Fibroblast of lung (primary cell): ENCODE measurements around the gene DCD. TPM values are rescaled to one million over a fixed set of nuclear protein-coding genes. Genes with fewer than 3 reads are reported as not detected.

Experiments
- DNase-seq, 2 donors: peaks; one replicate each; pipeline versions ENCODE4 v3.0.0 to v3.0.0-alpha.2; 2010; ENCODE audit warnings: low read depth in 2 of 2
- H2AFZ ChIP-seq: 2 replicates; pipeline ENCODE4 v1.5.1; 2012; ENCODE audit warnings: low read length, control low read depth, inconsistent platforms
- H3K27ac ChIP-seq: 2 replicates; pipeline ENCODE4 v1.5.1; 2011; ENCODE audit warnings: low read length, control low read depth; ENCODE audit not compliant: insufficient read depth
- H3K27me3 ChIP-seq: 2 replicates; pipeline ENCODE4 v1.5.1; 2011; ENCODE audit warnings: mild to moderate bottlenecking, low read length; ENCODE audit not compliant: control insufficient read depth, insufficient read depth
- H3K36me3 ChIP-seq: 2 replicates; pipeline ENCODE4 v1.5.1; 2011; ENCODE audit warnings: low read length; ENCODE audit not compliant: control insufficient read depth, insufficient read depth
- H3K4me1 ChIP-seq: 2 replicates; pipeline ENCODE4 v1.5.1; 2011; ENCODE audit warnings: low read length; ENCODE audit not compliant: control insufficient read depth, insufficient read depth; ENCODE audit errors: extremely low read depth
- H3K4me2 ChIP-seq: 2 replicates; pipeline ENCODE4 v1.5.1; 2011; ENCODE audit warnings: low read length, control low read depth; ENCODE audit not compliant: insufficient read depth; ENCODE audit errors: extremely low read depth
- H3K4me3 ChIP-seq, 4 experiments: fragments of 200-600 bp in 1 of 4; sonication (generic) in 1 of 4; replicated peaks in 1 of 4; 2 replicates each; pipeline ENCODE4 v1.5.1; 2011 to 2016; ENCODE audit warnings: low read length in 4 of 4, low read depth in 3 of 4, mild to moderate bottlenecking in 3 of 4, control low read depth in 2 of 4, inconsistent platforms in 1 of 4, mixed read lengths in 1 of 4; ENCODE audit not compliant: insufficient read depth in 1 of 4; ENCODE audit errors: control extremely low read depth in 1 of 4
- H3K79me2 ChIP-seq: 2 replicates; pipeline ENCODE4 v1.5.1; 2012; ENCODE audit warnings: mild to moderate bottlenecking, low read length, inconsistent platforms; ENCODE audit not compliant: control insufficient read depth, insufficient read depth
- H3K9ac ChIP-seq: 2 replicates; pipeline ENCODE4 v1.5.1; 2011; ENCODE audit warnings: mild to moderate bottlenecking, low read length, control low read depth; ENCODE audit not compliant: insufficient read depth
- H3K9me3 ChIP-seq: 2 replicates; pipeline ENCODE4 v1.5.1; 2012; ENCODE audit warnings: low read depth, low read length; ENCODE audit not compliant: control insufficient read depth, insufficient read depth
- H4K20me1 ChIP-seq: 2 replicates; pipeline ENCODE4 v1.5.1; 2011; ENCODE audit warnings: low read length; ENCODE audit not compliant: control insufficient read depth, insufficient read depth; ENCODE audit errors: extremely low read depth
- EZH2 ChIP-seq: IDR thresholded peaks from 2 replicates; pipeline ENCODE4 v1.5.1; 2012; ENCODE audit warnings: low read length, control low read depth, mild to moderate bottlenecking; ENCODE audit errors: missing control alignments
- polyA plus RNA-seq, 2 donors: library from polyadenylated mRNA; depleted of rRNA in 1 of 2; stranded (reverse) in 1 of 2; unstranded in 1 of 2; fragments of >200 nt; gene quantifications; 2 replicates each; pipeline ENCODE4 v1.2.1, GENCODE V29; 2011 to 2012; ENCODE audit warnings: missing spikeins in 1 of 2
- total RNA-seq: library from RNA; depleted of rRNA; stranded (reverse); fragments of >200 nt; gene quantifications from 2 replicates; pipeline ENCODE4 v1.2.1, GENCODE V29; 2014
- TF ChIP-seq, protein P1 (sequence below), 2 donors: IDR thresholded peaks in 1 of 2; conservative IDR thresholded peaks in 1 of 2; 1 replicate in 1 of 2; 2 replicates in 1 of 2; pipeline ENCODE4 v1.5.1; 2011 to 2012; ENCODE audit warnings: low read length in 2 of 2, control low read depth in 1 of 2, inconsistent platforms in 1 of 2, low read depth in 1 of 2, mild to moderate bottlenecking in 1 of 2

DCD gene
- total and polyA plus RNA-seq, 2 donors (not counting 1 experiment from before 2014, with no cell fraction given): not detected

DNA sequence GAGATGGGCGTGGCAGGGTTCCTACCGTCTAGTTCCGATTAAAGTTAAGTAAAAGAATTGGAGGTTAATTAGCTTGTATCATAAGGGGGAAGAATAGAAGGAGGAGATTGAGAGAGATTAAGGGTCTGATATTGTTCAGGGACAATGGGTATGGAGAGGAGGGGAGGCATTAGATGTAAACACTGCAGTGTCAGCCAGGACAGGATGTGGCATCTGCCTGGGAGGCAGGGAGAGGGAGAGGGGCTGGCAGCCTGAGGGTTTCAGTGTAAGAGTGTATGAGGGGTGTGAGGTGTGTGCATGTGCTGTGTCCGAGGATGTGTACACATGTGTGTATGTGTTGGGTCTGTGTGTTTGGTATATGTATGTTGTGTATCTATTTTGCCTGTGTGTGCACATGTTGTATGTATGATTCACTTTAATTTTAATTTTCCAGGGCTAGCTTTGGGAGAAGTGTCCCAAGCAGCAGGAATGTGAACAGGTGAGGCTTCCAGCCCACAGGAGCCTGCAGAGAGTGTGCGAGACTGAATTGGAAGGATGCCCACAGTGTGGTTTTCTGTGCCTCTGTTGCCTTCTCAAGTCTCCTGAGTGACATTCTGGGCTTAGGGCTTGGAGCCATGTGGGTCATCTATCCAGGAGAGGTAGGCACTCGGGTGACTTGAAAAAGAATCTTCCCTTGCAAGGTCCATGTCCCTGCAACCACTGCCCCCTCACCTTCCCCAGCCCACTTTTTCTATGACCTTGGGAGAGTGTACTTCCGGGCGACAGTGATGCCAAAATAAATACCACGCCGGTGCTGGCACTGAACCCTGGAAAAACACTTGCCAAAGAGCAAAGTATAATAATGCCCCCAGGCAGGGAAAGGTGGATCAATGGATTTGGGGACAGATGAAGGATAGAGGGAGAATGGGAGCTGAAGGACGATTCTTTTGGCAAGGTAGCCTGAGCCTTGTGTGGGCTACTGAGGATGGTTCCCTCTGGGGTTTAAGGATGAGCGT lies 36.8 kb upstream of the DCD start:
- H3K9me3 ChIP-seq: no peaks in the 10 kb centered on the region
- H3K79me2 ChIP-seq: no peaks in the 10 kb centered on the region
- no peak for TF ChIP-seq EZH2
- TF ChIP-seq, protein P1, sequence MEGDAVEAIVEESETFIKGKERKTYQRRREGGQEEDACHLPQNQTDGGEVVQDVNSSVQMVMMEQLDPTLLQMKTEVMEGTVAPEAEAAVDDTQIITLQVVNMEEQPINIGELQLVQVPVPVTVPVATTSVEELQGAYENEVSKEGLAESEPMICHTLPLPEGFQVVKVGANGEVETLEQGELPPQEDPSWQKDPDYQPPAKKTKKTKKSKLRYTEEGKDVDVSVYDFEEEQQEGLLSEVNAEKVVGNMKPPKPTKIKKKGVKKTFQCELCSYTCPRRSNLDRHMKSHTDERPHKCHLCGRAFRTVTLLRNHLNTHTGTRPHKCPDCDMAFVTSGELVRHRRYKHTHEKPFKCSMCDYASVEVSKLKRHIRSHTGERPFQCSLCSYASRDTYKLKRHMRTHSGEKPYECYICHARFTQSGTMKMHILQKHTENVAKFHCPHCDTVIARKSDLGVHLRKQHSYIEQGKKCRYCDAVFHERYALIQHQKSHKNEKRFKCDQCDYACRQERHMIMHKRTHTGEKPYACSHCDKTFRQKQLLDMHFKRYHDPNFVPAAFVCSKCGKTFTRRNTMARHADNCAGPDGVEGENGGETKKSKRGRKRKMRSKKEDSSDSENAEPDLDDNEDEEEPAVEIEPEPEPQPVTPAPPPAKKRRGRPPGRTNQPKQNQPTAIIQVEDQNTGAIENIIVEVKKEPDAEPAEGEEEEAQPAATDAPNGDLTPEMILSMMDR (conservative IDR thresholded peaks at IDR 0.05 in 1 of 2, IDR thresholded peaks at IDR 0.05 in 1 of 2; ENCODE audit: low read depth in 1 of 2, low read length in 2 of 2): no peak
- H3K27ac ChIP-seq: no peak overlapping the region
- H3K9ac ChIP-seq: no peak overlapping the region
- DNase-seq: no peak
- H3K4me2 ChIP-seq: no peak overlapping the region
- H3K4me1 ChIP-seq: no peaks in the 10 kb centered on the region
- no peaks in the 10 kb centered on the region for H3K27me3 ChIP-seq
- no peaks in the 10 kb centered on the region for H4K20me1 ChIP-seq
- no peak overlapping the region for H2AFZ ChIP-seq
- H3K4me3 ChIP-seq: no peak overlapping the region
- no peaks in the 10 kb centered on the region for H3K36me3 ChIP-seq

- no peak overlapping the region for H3K9ac ChIP-seq
- H3K4me2 ChIP-seq: no peak overlapping the region
- H3K4me3 ChIP-seq: no peak overlapping the region
- no peaks in the 10 kb centered on the region for H4K20me1 ChIP-seq
- H3K27ac ChIP-seq: no peak overlapping the region
- no peak for DNase-seq
- TF ChIP-seq, protein P1 (conservative IDR thresholded peaks at IDR 0.05 in 1 of 2, IDR thresholded peaks at IDR 0.05 in 1 of 2; ENCODE audit: low read depth in 1 of 2, low read length in 2 of 2): no peak
- TF ChIP-seq EZH2: no peak
- H3K4me1 ChIP-seq: no peaks in the 10 kb centered on the region
- no peak overlapping the region for H2AFZ ChIP-seq
- no peaks in the 10 kb centered on the region for H3K9me3 ChIP-seq
- no peaks in the 10 kb centered on the region for H3K27me3 ChIP-seq
- no peaks in the 10 kb centered on the region for H3K79me2 ChIP-seq
- H3K36me3 ChIP-seq: no peaks in the 10 kb centered on the region
These were observed 35.2 kb upstream of the DCD start for GRCh38 chr12:54683398-54683797.

DNA sequence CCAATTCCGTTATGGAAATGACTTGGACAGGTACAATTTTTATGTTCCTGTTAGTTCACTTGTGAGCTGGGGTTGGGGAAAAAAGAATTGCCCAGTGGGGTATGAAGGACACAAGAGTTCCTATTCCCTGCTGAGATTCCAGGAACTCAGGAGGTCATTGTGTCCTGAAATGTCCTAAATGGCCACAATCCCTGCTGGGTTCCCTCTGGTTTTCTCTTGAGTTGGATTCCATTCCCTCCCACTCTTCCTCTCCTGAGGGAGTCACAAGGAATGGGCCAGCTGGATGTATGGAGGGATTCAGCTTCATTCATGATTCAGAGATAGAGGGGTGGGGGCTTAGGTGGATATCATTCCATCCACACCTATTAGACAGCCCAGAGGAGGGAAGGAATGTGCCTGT lies 34.5 kb upstream of the DCD start:
- DNase-seq: no peak
- no peaks in the 10 kb centered on the region for H3K27me3 ChIP-seq
- no peaks in the 10 kb centered on the region for H3K79me2 ChIP-seq
- no peaks in the 10 kb centered on the region for H3K36me3 ChIP-seq
- H3K4me2 ChIP-seq: no peak overlapping the region
- H3K27ac ChIP-seq: no peak overlapping the region
- no peak overlapping the region for H2AFZ ChIP-seq
- TF ChIP-seq EZH2: no peak
- TF ChIP-seq, protein P1 (conservative IDR thresholded peaks at IDR 0.05 in 1 of 2, IDR thresholded peaks at IDR 0.05 in 1 of 2; ENCODE audit: low read depth in 1 of 2, low read length in 2 of 2): no peak
- no peaks in the 10 kb centered on the region for H3K4me1 ChIP-seq
- H3K9me3 ChIP-seq: no peaks in the 10 kb centered on the region
- H4K20me1 ChIP-seq: no peaks in the 10 kb centered on the region
- H3K4me3 ChIP-seq: no peak overlapping the region
- no peak overlapping the region for H3K9ac ChIP-seq
